Muscle layer of duodenum (tissue), 2 donors: Measurements from ENCODE around the gene S100A14.

Experiments used
- H3K27ac ChIP-seq: one replicate; pipeline ENCODE4 v1.7.0; 2013; ENCODE audit warnings: mild to moderate bottlenecking, low read length
- H3K27me3 ChIP-seq: one replicate; pipeline ENCODE4 v1.7.0; 2013; ENCODE audit warnings: low read depth, mild to moderate bottlenecking, control low read depth, low read length
- H3K36me3 ChIP-seq, 2 donors: one replicate each; pipeline ENCODE4 v1.7.0; 2013; ENCODE audit warnings: low read length in 2 of 2, control low read depth in 1 of 2, mild to moderate bottlenecking in 1 of 2; ENCODE audit not compliant: insufficient read depth in 2 of 2, control insufficient read depth in 1 of 2
- H3K4me1 ChIP-seq, 2 donors: one replicate each; pipeline ENCODE4 v1.7.0; 2013; ENCODE audit warnings: low read length in 2 of 2, mild to moderate bottlenecking in 2 of 2, control low read depth in 1 of 2, moderate library complexity in 1 of 2; ENCODE audit not compliant: insufficient read depth in 2 of 2, control insufficient read depth in 1 of 2
- H3K4me3 ChIP-seq, 2 donors: one replicate each; pipeline ENCODE4 v1.7.0; 2013; ENCODE audit warnings: low read length in 2 of 2, low read depth in 1 of 2, mild to moderate bottlenecking in 1 of 2
- H3K9me3 ChIP-seq, 2 donors: one replicate each; pipeline ENCODE4 v1.7.0; 2013; ENCODE audit warnings: low read length in 2 of 2, control low read depth in 1 of 2, mild to moderate bottlenecking in 1 of 2; ENCODE audit not compliant: control insufficient read depth in 1 of 2
- donor health status: healthy.

The S100A14 gene

GRCh38 chr1:153568367-153569099 lies 47.6 kb downstream of the S100A14 start:
- Histone ChIP-seq H3K4me3 (peak overlapping the region; percentile 30 to 45), H3K27ac (peak overlapping the region; percentile 78), H3K27me3 (no peaks in the 10 kb centered on the region), H3K36me3 (no peaks in the 10 kb centered on the region), H3K4me1 (peaks cover 30 to 31% of the 10 kb centered on the region in 2 donors), H3K9me3 (no peaks in the 10 kb centered on the region)

- peak overlapping the region; percentile 30 to 45 for H3K4me3 ChIP-seq
- H3K36me3 ChIP-seq = no peaks in the 10 kb centered on the region
- H3K27ac ChIP-seq = peak overlapping the region; percentile 78
- no peaks in the 10 kb centered on the region for H3K27me3 ChIP-seq
- H3K4me1 ChIP-seq = peaks cover 23 to 28% of the 10 kb centered on the region in 2 donors
- H3K9me3 ChIP-seq = no peaks in the 10 kb centered on the region
Observed at GRCh38 chr1:153567621-153568366, 48.3 kb downstream of the S100A14 start.

GRCh38 chr1:153566414-153567371 lies 49.4 kb downstream of the S100A14 start:
- Histone ChIP-seq H3K4me1 (peaks cover 16 to 27% of the 10 kb centered on the region in 2 donors), H3K4me3 (no peak overlapping the region), H3K36me3 (no peaks in the 10 kb centered on the region), H3K9me3 (no peaks in the 10 kb centered on the region), H3K27ac (peak overlapping the region; percentile 96), H3K27me3 (no peaks in the 10 kb centered on the region)

GRCh38 chr1:153565529-153566374 lies 50.4 kb downstream of the S100A14 start, which contains the start of gene S100A2:
S100A2 (minus strand) TSS chr1:153565844; CDS start chr1:153563877, 1,967 bp downstream.
- Histone ChIP-seq H3K27me3 (no peaks in the 10 kb centered on the region), H3K4me3 (no peak within 1 kb of the TSS), H3K4me1 (peaks cover 16 to 27% of the 10 kb centered on the region in 2 donors), H3K36me3 (no peaks in the 10 kb centered on the region), H3K9me3 (no peaks in the 10 kb centered on the region), H3K27ac (peak within 1 kb of the TSS; percentile 96)
